ENCODE results near the gene ZBTB25.

Gene ZBTB25

DNA sequence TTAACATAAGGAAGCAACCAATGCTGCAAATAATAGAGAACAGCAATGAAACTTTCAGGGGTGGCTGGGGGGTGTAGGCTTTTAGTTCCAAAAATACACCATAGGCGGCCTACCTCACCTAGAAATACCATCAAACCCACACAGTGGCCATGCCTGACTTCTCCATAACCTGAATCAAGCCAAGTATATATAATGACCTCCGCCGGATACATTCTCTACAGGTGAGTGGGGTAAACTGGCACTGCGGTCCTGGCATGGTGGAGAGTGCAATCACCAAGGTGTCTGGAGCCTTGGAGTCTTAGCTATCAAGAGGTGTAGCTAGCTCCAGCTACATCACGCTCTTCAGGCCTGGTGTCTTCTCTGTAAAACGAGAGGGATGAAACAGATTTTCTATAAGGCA lies 1.2 kb downstream of the ZBTB25 start:
- Histone ChIP-seq H3K79me2 (ENCODE audit: control insufficient read depth, insufficient read depth, low read length, unreplicated experiment) (peaks cover 65% of the 10 kb centered on the region), H3K27me3 (ENCODE audit: insufficient read depth, low read length) (no peaks in the 10 kb centered on the region), H3K36me3 (ENCODE audit: insufficient read depth, low read length) (peaks cover 4% of the 10 kb centered on the region; the same call in 1 of the 2 replicates), H3K4me1 (ENCODE audit: control insufficient read depth, insufficient read depth, low read length, unreplicated experiment) (peaks cover 38% of the 10 kb centered on the region), H2AFZ (ENCODE audit: low read length, unreplicated experiment) (peak overlapping the region; percentile 85), H3K4me3 (ENCODE audit: low read depth, low read length) (peak overlapping the region; percentile 84), H3K27ac (ENCODE audit: low read depth, low read length) (peak overlapping the region; percentile 98)

DNA sequence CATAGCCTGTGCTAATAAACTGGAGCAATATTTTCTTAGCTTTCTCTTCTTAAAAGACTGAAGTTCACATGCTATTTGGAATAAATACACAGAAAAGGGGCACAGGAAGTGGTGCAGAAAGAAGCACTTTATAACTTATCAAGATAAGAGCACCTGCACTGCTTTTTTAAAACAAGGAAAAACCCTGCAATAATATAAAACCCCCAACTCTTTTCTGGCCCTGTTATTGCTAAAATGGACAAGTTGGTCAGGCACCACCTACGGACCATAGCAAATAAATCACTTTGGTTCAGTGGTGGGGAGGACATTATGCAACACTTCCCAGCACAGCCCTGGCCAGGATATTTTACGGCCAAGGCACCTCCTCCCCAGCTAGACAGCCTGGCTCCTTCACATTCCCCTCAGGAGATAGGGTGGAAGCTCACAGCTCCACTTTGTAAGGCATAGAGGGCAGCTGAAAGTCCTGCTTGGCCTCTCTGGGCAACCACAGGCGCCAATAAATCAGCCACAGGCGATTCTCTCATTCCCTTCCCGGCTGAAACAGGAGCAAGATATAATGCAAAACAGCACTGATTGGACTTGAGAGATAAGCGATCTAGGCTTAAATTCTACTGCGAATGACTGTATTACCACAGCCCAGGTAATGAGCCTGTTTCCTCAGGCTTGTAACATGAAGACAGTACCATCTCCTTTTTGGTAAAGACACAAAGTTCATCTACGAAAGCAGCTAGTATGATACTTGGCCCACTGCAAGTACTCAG lies 2.0 kb downstream of the ZBTB25 start:
- Histone ChIP-seq H3K36me3 (ENCODE audit: insufficient read depth, low read length) (peaks cover 5% of the 10 kb centered on the region; the same call in 1 of the 2 replicates), H3K79me2 (ENCODE audit: control insufficient read depth, insufficient read depth, low read length, unreplicated experiment) (peaks cover 59% of the 10 kb centered on the region), H3K4me3 (ENCODE audit: low read depth, low read length) (peak overlapping the region; percentile 84), H2AFZ (ENCODE audit: low read length, unreplicated experiment) (peak overlapping the region; percentile 71), H3K27me3 (ENCODE audit: insufficient read depth, low read length) (no peaks in the 10 kb centered on the region), H3K4me1 (ENCODE audit: control insufficient read depth, insufficient read depth, low read length, unreplicated experiment) (peaks cover 29% of the 10 kb centered on the region), H3K27ac (ENCODE audit: low read depth, low read length) (peak overlapping the region; percentile 98)

DNA sequence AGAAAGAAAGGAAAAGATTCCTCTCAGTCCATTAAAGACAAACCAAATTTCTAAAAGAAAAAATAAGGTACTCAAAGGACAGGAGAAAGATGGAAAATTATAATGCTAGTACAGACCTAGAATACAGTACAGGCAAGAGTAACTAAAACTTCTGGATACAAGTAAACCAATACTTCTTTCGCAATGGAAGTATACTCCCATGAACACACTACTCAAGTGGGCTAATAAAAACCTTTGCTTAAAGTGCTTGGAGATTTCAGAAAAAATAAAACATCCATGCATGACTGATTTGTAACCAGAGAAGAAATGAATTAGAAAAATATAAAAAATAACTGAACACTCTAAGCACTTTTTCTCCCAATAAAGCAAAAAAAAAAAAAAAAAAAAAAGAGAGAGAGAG lies 3.5 kb downstream of the ZBTB25 start:
- no peaks in the 10 kb centered on the region for H3K27me3 ChIP-seq (ENCODE audit: insufficient read depth, low read length)
- H3K27ac ChIP-seq (ENCODE audit: low read depth, low read length): peak overlapping the region; percentile 9; the same call in 1 of the 2 replicates
- peaks cover 26% of the 10 kb centered on the region for H3K4me1 ChIP-seq (ENCODE audit: control insufficient read depth, insufficient read depth, low read length, unreplicated experiment)
- H3K4me3 ChIP-seq (ENCODE audit: low read depth, low read length): peak overlapping the region; percentile 27; the same call in 1 of the 2 replicates
- H2AFZ ChIP-seq (ENCODE audit: low read length, unreplicated experiment): no peak overlapping the region
- peaks cover 46% of the 10 kb centered on the region for H3K79me2 ChIP-seq (ENCODE audit: control insufficient read depth, insufficient read depth, low read length, unreplicated experiment)
- H3K36me3 ChIP-seq (ENCODE audit: insufficient read depth, low read length): peaks cover 8% of the 10 kb centered on the region; the same call in 1 of the 2 replicates

DNA sequence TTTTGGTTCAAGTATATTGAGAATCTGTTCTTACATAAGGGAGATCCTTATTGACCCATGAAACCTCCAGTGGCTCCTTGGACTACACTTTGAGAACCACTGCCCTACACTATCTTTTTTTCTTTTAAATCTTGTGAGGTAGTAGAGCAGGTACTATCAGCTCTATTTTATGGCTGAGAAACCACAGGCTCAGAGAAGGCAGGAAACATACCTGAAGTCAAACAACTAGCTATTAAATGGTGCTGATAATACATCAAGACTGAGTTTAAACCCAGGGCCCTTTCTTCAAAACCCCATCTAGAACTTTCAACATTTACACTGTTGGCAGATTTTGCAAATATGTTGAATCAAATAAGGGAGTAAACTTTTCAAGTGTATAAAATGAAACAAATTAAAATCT lies 6.9 kb downstream of the ZBTB25 start:
- H3K27me3 ChIP-seq (ENCODE audit: insufficient read depth, low read length): no peaks in the 10 kb centered on the region
- no peak overlapping the region for H3K27ac ChIP-seq (ENCODE audit: low read depth, low read length)
- H3K4me3 ChIP-seq (ENCODE audit: low read depth, low read length): no peak overlapping the region
- H2AFZ ChIP-seq (ENCODE audit: low read length, unreplicated experiment): no peak overlapping the region
- H3K79me2 ChIP-seq (ENCODE audit: control insufficient read depth, insufficient read depth, low read length, unreplicated experiment): peaks cover 43% of the 10 kb centered on the region
- H3K36me3 ChIP-seq (ENCODE audit: insufficient read depth, low read length): peaks cover 9% of the 10 kb centered on the region; the same call in 1 of the 2 replicates
- H3K4me1 ChIP-seq (ENCODE audit: control insufficient read depth, insufficient read depth, low read length, unreplicated experiment): peaks cover 19% of the 10 kb centered on the region

DNA sequence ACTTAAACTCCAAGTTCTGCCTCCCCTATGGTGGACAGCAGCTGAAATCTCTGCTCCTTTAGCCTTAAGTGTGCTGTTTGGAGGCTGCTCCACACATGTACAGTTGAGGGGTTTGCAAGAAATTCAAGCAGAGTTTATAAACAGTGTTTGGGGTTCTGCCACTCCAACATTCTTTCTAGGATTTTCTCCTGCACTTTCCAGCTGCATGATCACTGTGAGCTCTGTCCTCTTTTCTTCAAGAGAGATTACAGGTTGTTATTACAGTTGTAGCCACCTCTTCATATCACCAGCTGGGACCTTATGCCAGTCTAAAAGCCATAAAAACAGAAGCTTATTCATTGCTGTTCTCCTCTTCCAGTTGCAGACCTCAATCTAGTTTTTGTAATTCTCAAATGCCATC lies 8.4 kb downstream of the ZBTB25 start:
- Histone ChIP-seq H3K4me3 (ENCODE audit: low read depth, low read length) (no peak overlapping the region), H3K36me3 (ENCODE audit: insufficient read depth, low read length) (peaks cover 14% of the 10 kb centered on the region; the same call in 1 of the 2 replicates), H3K27me3 (ENCODE audit: insufficient read depth, low read length) (no peaks in the 10 kb centered on the region), H3K4me1 (ENCODE audit: control insufficient read depth, insufficient read depth, low read length, unreplicated experiment) (peaks cover 8% of the 10 kb centered on the region), H2AFZ (ENCODE audit: low read length, unreplicated experiment) (no peak overlapping the region), H3K27ac (ENCODE audit: low read depth, low read length) (no peak overlapping the region), H3K79me2 (ENCODE audit: control insufficient read depth, insufficient read depth, low read length, unreplicated experiment) (peaks cover 36% of the 10 kb centered on the region)

DNA sequence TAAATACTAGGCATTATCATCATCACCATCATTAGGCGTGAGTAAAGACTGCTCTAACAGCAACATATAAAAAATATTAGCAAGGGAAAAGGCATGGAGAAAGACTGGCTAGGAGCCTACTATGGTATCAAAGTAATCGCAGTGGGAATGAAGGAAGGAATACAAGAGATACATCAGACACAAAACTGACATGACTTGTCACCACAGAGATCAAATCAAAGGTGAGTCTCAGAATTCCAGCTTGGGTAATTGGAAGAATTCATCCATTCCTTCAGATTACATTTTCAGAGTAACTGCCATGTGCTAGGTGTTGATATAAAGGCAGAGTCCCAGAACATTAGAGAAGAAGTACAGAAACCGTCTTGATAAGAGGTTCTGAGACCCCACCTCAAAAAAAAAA lies 10.2 kb downstream of the ZBTB25 start:
- H3K4me1 ChIP-seq (ENCODE audit: control insufficient read depth, insufficient read depth, low read length, unreplicated experiment): no peaks in the 10 kb centered on the region
- H3K27me3 ChIP-seq (ENCODE audit: insufficient read depth, low read length): no peaks in the 10 kb centered on the region
- peaks cover 16% of the 10 kb centered on the region; the same call in 1 of the 2 replicates for H3K36me3 ChIP-seq (ENCODE audit: insufficient read depth, low read length)
- H3K27ac ChIP-seq (ENCODE audit: low read depth, low read length): no peak overlapping the region
- no peak overlapping the region for H2AFZ ChIP-seq (ENCODE audit: low read length, unreplicated experiment)
- H3K79me2 ChIP-seq (ENCODE audit: control insufficient read depth, insufficient read depth, low read length, unreplicated experiment): peaks cover 21% of the 10 kb centered on the region
- no peak overlapping the region for H3K4me3 ChIP-seq (ENCODE audit: low read depth, low read length)

DNA sequence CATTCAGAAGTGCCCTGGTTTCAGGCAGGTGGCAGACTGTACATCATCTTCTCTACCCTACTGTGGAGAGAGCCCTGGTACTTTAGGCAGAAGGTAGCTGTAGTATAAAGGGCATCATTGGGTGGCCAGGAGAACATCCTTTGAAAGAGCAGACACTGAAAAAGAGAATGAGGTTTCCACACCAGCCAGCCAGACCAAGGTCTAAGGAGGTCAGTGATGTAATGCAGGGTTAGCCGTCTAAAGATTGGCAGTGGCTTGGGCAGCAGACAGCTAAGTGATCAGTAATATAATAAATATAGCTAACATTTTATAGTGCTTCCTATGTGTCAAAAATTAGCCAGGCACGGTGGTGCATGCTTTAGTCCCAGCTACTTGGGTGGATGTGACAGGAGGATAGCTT lies 12.0 kb downstream of the ZBTB25 start:
- no peak overlapping the region for H3K27ac ChIP-seq (ENCODE audit: low read depth, low read length)
- H3K4me1 ChIP-seq (ENCODE audit: control insufficient read depth, insufficient read depth, low read length, unreplicated experiment): no peaks in the 10 kb centered on the region
- peaks cover 15% of the 10 kb centered on the region for H3K79me2 ChIP-seq (ENCODE audit: control insufficient read depth, insufficient read depth, low read length, unreplicated experiment)
- H2AFZ ChIP-seq (ENCODE audit: low read length, unreplicated experiment): no peak overlapping the region
- no peaks in the 10 kb centered on the region for H3K27me3 ChIP-seq (ENCODE audit: insufficient read depth, low read length)
- peaks cover 30% of the 10 kb centered on the region for H3K36me3 ChIP-seq (ENCODE audit: insufficient read depth, low read length)
- H3K4me3 ChIP-seq (ENCODE audit: low read depth, low read length): no peak overlapping the region

DNA sequence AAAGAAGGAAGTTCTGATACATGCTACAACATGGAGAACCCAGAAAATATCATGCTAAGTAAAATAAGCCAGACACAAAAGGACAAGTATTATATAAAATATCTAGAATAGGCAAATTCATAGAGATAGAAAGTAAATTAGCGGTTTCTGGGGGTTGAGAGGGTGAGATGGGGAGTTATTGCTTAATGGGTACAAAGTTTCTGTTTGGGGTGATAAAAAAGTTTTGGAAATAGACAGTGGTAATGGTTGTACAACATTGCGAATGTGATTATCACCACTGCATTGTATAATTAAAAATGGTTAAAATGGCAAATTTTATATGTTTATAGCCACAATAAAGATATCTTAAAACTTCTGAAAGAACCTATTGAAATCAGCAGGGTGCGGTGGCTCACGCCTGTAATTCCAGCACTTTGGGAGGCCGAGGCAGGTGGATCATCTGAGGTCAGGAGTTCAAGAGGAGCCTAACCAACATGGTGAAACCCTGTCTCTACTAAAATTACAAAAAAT lies 15.0 kb downstream of the ZBTB25 start:
- H3K27ac ChIP-seq (ENCODE audit: low read depth, low read length): no peak overlapping the region

DNA sequence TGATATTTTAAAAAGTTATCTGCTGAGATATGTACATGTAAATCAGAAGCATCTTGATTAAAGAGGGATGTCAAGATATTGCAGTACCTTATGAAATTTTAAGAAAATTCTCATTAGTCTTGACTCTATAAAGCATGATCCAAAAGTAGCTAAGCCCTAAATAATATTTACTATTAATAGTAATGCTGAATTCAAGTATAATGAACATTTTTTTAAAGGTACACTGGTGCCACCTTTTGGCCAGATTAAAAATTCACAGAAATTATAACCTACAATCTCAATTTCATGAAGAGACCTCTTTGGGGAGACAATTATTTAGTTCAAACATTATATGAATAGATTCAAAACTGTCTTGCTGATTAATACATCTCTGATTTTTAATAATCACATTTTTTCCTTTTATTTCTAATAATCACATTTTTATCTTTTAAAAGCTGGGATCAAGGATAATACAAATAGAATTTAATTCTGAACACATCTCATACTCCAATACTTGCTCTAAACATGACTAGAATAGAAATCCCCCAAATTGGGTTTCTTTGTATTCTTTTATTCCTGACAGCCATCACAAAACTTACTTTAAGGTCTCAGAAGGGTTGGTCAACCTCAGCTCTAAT lies 24.9 kb downstream of the ZBTB25 start:
- no peak overlapping the region for H3K27ac ChIP-seq (ENCODE audit: low read depth, low read length)
- no peak overlapping the region for H3K4me3 ChIP-seq (ENCODE audit: low read depth, low read length)
- no peaks in the 10 kb centered on the region for H3K4me1 ChIP-seq (ENCODE audit: control insufficient read depth, insufficient read depth, low read length, unreplicated experiment)
- no peaks in the 10 kb centered on the region for H3K36me3 ChIP-seq (ENCODE audit: insufficient read depth, low read length)
- no peaks in the 10 kb centered on the region for H3K27me3 ChIP-seq (ENCODE audit: insufficient read depth, low read length)
- H3K79me2 ChIP-seq (ENCODE audit: control insufficient read depth, insufficient read depth, low read length, unreplicated experiment): no peaks in the 10 kb centered on the region
- no peak overlapping the region for H2AFZ ChIP-seq (ENCODE audit: low read length, unreplicated experiment)

More for the DNA sequence above, 15.0 kb downstream of the ZBTB25 start:
- Histone ChIP-seq H2AFZ (ENCODE audit: low read length, unreplicated experiment) (no peak overlapping the region), H3K4me3 (ENCODE audit: low read depth, low read length) (no peak overlapping the region), H3K36me3 (ENCODE audit: insufficient read depth, low read length) (peaks cover 39% of the 10 kb centered on the region), H3K79me2 (ENCODE audit: control insufficient read depth, insufficient read depth, low read length, unreplicated experiment) (peaks cover 11% of the 10 kb centered on the region), H3K4me1 (ENCODE audit: control insufficient read depth, insufficient read depth, low read length, unreplicated experiment) (no peaks in the 10 kb centered on the region), H3K27me3 (ENCODE audit: insufficient read depth, low read length) (no peaks in the 10 kb centered on the region)

DNA sequence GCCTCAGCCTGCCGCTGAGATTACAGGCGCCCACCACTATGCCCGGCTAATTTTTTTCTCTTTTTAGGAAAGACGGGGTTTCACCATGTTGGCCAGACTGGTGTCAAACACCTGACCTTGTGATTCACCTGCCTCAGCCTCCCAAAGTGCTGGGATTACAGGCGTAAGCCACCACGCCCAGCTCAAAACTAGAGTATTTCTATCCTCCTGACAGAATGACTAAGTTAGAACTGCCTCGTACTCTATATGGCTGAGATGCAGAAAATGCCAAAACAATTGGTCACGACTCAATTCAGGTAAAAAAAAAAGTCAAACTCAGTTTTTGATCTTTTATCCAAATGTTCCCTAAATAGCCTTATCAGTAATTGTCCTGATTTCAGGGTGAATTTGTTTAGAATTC lies 27.2 kb downstream of the ZBTB25 start:
- H3K27me3 ChIP-seq (ENCODE audit: insufficient read depth, low read length): no peaks in the 10 kb centered on the region
- H2AFZ ChIP-seq (ENCODE audit: low read length, unreplicated experiment): no peak overlapping the region
- H3K79me2 ChIP-seq (ENCODE audit: control insufficient read depth, insufficient read depth, low read length, unreplicated experiment): no peaks in the 10 kb centered on the region
- no peaks in the 10 kb centered on the region for H3K36me3 ChIP-seq (ENCODE audit: insufficient read depth, low read length)
- no peak overlapping the region for H3K27ac ChIP-seq (ENCODE audit: low read depth, low read length)
- no peaks in the 10 kb centered on the region for H3K4me1 ChIP-seq (ENCODE audit: control insufficient read depth, insufficient read depth, low read length, unreplicated experiment)
- no peak overlapping the region for H3K4me3 ChIP-seq (ENCODE audit: low read depth, low read length)
